ENCODE measurements around the gene MAGEA2. TPM values are rescaled to one million over a fixed set of nuclear protein-coding genes. Genes with fewer than 3 reads are reported as not detected.
"Not testable (repeated sequence)": the region's sequence is repeated elsewhere in the genome, so short reads cannot be mapped to it uniquely, and the experiment has no call there.

MAGEA2 gene
- total RNA-seq, 3 donors from 2014 or later: not detected

DNA sequence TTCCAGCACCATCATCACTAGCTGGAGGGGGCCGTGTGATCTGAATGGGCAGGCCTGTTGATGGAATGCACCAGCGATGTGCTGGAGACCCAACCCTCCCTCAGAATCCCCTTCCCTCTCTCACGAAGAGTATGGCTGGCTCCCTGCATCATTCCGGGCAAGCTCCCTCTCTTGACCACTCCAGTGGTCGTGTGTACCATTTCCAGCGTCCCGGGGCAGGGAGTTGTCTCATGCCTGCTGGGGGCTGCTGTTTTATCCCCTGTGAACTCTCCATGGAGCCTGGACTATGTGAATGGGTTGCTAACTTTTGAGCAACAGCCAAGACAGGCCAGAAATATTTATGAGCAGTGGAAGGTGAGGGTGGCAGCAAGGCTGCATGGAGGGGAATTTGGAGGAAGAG lies 28.2 kb downstream of the MAGEA2 start:
- no peak overlapping the region for H3K27ac ChIP-seq
- DNase-seq (ENCODE audit: low spot score in 2 of 2): no peak
- no peaks in the 10 kb centered on the region for H3K4me1 ChIP-seq
- no peaks in the 10 kb centered on the region for H3K36me3 ChIP-seq
- intact Hi-C loops (cut with DNase I; ENCODE audit: low total_unique reads): no loop called here
- no peak overlapping the region for H3K4me3 ChIP-seq
- no peaks in the 10 kb centered on the region for H3K9me3 ChIP-seq
- H3K27me3 ChIP-seq: no peaks in the 10 kb centered on the region
- TF ChIP-seq POLR2A (IDR thresholded peaks at IDR 0.05): no peak

- H3K4me3 ChIP-seq; H3K27ac ChIP-seq; intact Hi-C loops (cut with DNase I; ENCODE audit: low total_unique reads); H3K9me3 ChIP-seq; H3K27me3 ChIP-seq; H3K36me3 ChIP-seq; DNase-seq (ENCODE audit: low spot score in 2 of 2); H3K4me1 ChIP-seq: not testable (repeated sequence)
Measured at GRCh38 chrX:152713815-152714787, 39.5 kb downstream of the MAGEA2 start, which contains the start of gene MAGEA2B. Gene MAGEA2B, plus strand, starts transcription at chrX:152714628. Its CDS starts 2,479 bp downstream, at chrX:152717107.

GRCh38 chrX:152713195-152713594 lies 40.4 kb downstream of the MAGEA2 start:
- H3K27ac ChIP-seq; H3K4me3 ChIP-seq; H3K27me3 ChIP-seq; H3K9me3 ChIP-seq; H3K36me3 ChIP-seq; DNase-seq (ENCODE audit: low spot score in 2 of 2); intact Hi-C loops (cut with DNase I; ENCODE audit: low total_unique reads); H3K4me1 ChIP-seq: not testable (repeated sequence)

DNA sequence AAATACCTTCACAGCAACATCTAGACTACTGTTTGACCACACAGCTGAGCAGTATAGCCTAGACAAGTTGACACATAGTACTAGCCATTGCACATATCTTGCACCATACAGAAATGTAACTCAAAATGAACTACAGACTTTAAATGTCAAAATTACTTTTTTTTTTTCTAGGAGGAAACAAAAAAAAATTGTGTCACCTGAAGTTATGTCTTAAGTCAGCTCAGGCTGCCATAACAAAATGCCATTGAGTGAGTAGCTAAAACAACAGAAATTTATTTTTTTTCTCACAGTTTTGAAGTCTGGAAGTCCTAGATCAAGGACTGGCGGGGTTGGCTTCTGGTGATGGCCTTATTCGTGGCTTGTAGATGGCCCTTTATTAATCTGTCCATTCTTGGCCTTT lies 44.5 kb downstream of the MAGEA2 start, which contains the start of gene CSAG2:
CSAG2 (minus strand) TSS at position 101 of the 400 bp plus-strand sequence. CDS start 161 bp downstream, outside the sequence.
- intact Hi-C loops (cut with DNase I; ENCODE audit: low total_unique reads); H3K4me1 ChIP-seq; H3K27me3 ChIP-seq: not testable (repeated sequence)

DNA sequence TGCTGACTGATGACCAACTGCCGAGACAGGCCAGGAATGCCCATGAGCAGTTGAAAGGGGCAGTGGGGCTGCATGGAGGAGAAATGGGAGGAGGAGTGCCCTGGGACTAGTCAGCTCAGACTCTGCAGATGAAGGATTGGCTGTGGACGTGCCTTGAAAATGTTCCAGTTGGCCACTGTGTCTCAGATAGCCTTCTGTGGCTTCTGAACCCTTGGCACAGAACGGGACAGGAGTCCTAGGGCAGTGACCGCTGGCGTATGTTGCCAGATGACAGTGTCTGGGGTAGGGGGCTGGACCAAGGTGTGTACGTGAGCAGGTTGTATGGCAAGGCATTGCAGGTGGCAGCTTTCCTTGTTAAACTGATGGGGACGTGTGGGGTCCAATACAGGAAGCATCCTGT lies 47.1 kb downstream of the MAGEA2 start:
- DNase-seq (ENCODE audit: low spot score in 2 of 2); H3K36me3 ChIP-seq; H3K27me3 ChIP-seq; H3K9me3 ChIP-seq; H3K4me1 ChIP-seq; H3K4me3 ChIP-seq; intact Hi-C loops (cut with DNase I; ENCODE audit: low total_unique reads); H3K27ac ChIP-seq: not testable (repeated sequence)

More for the DNA sequence above, 44.5 kb downstream of the MAGEA2 start, which contains the start of gene CSAG2:
- not testable (repeated sequence) for H3K4me3 ChIP-seq; H3K9me3 ChIP-seq; H3K36me3 ChIP-seq; H3K27ac ChIP-seq; DNase-seq (ENCODE audit: low spot score in 2 of 2)

- H3K36me3 ChIP-seq; H3K9me3 ChIP-seq; H3K27me3 ChIP-seq; H3K4me1 ChIP-seq; H3K4me3 ChIP-seq; intact Hi-C loops (cut with DNase I; ENCODE audit: low total_unique reads); H3K27ac ChIP-seq: not testable (repeated sequence)
- DNase-seq (ENCODE audit: low spot score in 2 of 2): peak in 1 of 2 donors; percentile 22
Measured at GRCh38 chrX:152700390-152700789, 53.3 kb downstream of the MAGEA2 start.

Other genes starting within 250 kb of the MAGEA2 start
- not detected for gene GABRQ, start 115.9 kb downstream of the MAGEA2 start, total RNA-seq
- not detected for gene MAGEA3, start 55.0 kb downstream of the MAGEA2 start, total RNA-seq
- gene CSAG2, start 44.6 kb downstream of the MAGEA2 start, total RNA-seq: not detected
- gene MAGEA2B, start 39.2 kb downstream of the MAGEA2 start, total RNA-seq: not detected
- gene CSAG1, start 20.1 kb downstream of the MAGEA2 start, total RNA-seq: not detected
- gene MAGEA12, start 20.1 kb downstream of the MAGEA2 start, total RNA-seq: not detected
- gene CSAG3, start 5.4 kb upstream of the MAGEA2 start, total RNA-seq: not detected
- gene MAGEA6, start 15.8 kb upstream of the MAGEA2 start, total RNA-seq: not detected
- gene CETN2, start 76.9 kb upstream of the MAGEA2 start, total RNA-seq: 10 to 100 TPM; 23.2 to 36.1 (median 26.9) TPM
- 10 to 100 TPM; 13.1 to 20.8 (median 16.7) TPM for gene NSDHL, start 77.2 kb upstream of the MAGEA2 start, total RNA-seq
- 10 to 100 TPM in 1 of 3 donors, 1 to 10 TPM in 2; 5.9 to 19.5 (median 7.5) TPM for gene ZNF185, start 144.2 kb upstream of the MAGEA2 start, total RNA-seq
- not detected for gene PNMA5, start 240.3 kb upstream of the MAGEA2 start, total RNA-seq